ENCODE results near the gene CX3CL1.

DNA sequence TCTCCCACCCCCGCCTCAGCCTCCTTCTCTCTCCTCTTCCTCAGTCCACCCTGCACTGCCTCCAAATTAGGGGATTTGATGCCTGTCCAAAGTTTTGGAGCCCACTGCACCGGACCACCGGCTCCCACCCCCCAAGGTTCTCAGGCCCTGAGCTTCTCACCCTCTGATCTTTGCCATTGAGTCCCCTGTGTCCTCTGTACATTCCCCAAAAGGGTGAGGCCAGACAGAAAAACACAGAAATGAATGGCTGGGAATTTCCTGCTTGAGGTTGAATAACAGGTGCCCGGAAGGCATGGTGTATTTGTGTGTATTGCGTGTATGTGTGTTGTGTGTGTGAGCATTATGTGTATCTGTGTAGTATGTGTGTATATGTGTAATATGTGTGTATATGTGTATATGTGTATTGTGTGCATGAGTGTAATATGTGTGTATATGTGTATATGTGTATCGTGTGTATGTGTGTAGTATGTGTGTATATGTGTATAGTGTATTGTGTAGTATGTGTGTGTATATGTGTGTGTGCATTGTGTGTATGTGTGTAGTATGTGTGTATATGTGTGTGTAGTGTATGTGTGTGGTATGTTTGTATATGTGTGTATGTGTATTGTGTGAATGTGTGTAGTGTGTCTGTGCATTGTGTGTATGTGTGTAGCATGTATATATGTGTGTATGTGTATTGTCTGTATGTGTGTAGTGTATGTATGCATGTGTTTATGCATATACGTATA, 16.2 kb downstream of the CX3CL1 start:
- TF ChIP-seq, protein P1, sequence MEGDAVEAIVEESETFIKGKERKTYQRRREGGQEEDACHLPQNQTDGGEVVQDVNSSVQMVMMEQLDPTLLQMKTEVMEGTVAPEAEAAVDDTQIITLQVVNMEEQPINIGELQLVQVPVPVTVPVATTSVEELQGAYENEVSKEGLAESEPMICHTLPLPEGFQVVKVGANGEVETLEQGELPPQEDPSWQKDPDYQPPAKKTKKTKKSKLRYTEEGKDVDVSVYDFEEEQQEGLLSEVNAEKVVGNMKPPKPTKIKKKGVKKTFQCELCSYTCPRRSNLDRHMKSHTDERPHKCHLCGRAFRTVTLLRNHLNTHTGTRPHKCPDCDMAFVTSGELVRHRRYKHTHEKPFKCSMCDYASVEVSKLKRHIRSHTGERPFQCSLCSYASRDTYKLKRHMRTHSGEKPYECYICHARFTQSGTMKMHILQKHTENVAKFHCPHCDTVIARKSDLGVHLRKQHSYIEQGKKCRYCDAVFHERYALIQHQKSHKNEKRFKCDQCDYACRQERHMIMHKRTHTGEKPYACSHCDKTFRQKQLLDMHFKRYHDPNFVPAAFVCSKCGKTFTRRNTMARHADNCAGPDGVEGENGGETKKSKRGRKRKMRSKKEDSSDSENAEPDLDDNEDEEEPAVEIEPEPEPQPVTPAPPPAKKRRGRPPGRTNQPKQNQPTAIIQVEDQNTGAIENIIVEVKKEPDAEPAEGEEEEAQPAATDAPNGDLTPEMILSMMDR (IDR thresholded peaks at IDR 0.05 in 2 of 3, conservative IDR thresholded peaks at IDR 0.05 in 1 of 3; ENCODE audit: borderline replicate concordance in 1 of 3, insufficient read depth in 1 of 3, low read depth in 2 of 3, low read length in 2 of 3) = no peak
- no peak for TF ChIP-seq POLR2A (IDR thresholded peaks at IDR 0.05; ENCODE audit: borderline replicate concordance, extremely low read depth, insufficient read depth, insufficient read length)
- TF ChIP-seq JUND (IDR thresholded peaks at IDR 0.05) = no peak
- TF ChIP-seq ZNF274 (IDR thresholded peaks at IDR 0.05; ENCODE audit: low read depth, low read length) = no peak
- no peak for TF ChIP-seq EZH2 (IDR thresholded peaks at IDR 0.05)
- no peak for TF ChIP-seq YY1 (IDR thresholded peaks at IDR 0.05; ENCODE audit: extremely low read depth, insufficient replicate concordance, low read depth, low read length)
- TF ChIP-seq EGR1 (IDR thresholded peaks at IDR 0.05; ENCODE audit: low read depth) = no peak
- no peak for TF ChIP-seq POLR2AphosphoS5 (IDR thresholded peaks at IDR 0.05; ENCODE audit: low read depth, low read length)
- no peak for TF ChIP-seq TCF7L2 (IDR thresholded peaks at IDR 0.05; ENCODE audit: borderline replicate concordance, extremely low read depth, insufficient read depth, insufficient read length)

Data from HCT116 (cell line).